NCI-H128 (cell line): ENCODE measurements around the gene CHST3.
"Not testable (repeated sequence)": the region's sequence is repeated elsewhere in the genome, so short reads cannot be mapped to it uniquely, and the experiment has no call there.

Source experiments
- DNase-seq: peaks from one replicate; lab custom pipeline; 2025; ENCODE audit not compliant: unreplicated experiment; lab: John Stamatoyannopoulos, UW

The CHST3 gene, protein sequence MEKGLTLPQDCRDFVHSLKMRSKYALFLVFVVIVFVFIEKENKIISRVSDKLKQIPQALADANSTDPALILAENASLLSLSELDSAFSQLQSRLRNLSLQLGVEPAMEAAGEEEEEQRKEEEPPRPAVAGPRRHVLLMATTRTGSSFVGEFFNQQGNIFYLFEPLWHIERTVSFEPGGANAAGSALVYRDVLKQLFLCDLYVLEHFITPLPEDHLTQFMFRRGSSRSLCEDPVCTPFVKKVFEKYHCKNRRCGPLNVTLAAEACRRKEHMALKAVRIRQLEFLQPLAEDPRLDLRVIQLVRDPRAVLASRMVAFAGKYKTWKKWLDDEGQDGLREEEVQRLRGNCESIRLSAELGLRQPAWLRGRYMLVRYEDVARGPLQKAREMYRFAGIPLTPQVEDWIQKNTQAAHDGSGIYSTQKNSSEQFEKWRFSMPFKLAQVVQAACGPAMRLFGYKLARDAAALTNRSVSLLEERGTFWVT

DNA sequence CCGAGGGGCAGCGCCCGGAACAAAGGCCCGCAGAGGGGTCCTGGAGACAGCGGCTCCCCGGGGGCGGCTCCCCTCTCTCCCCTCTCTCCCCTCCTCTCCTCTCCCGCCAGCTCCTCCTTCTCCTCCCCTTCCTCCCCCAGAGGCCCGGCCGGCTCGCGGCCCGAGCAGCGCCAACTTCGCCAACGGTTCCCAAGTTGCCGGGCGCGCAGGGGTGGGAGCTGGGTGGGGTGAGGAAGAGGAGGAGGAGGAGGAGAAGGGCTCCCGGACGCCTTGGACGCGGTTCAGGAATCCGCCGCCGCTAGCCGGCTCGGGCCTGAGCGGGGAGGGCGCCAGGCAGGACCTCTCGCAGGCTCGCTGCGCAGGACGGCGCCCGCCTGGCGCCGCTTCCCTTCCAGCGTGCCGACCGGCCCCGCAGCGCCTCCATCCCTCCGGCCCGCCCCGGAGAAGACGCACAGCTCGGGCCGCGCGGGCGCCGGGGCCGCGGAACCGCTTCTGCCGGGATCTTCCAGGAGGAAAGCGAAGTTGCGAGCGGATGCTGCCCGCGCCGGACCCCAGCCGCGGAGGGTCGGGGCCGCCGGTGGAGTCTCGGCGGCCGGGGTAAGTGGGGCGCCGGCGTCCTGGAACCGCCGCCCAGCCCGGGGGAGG, at the start of gene CHST3:
Gene CHST3, plus strand, starts transcription at position 298 of the 645 bp plus-strand sequence. CDS start 41,448 bp downstream, outside the sequence.
- DNase-seq: no peak

DNA sequence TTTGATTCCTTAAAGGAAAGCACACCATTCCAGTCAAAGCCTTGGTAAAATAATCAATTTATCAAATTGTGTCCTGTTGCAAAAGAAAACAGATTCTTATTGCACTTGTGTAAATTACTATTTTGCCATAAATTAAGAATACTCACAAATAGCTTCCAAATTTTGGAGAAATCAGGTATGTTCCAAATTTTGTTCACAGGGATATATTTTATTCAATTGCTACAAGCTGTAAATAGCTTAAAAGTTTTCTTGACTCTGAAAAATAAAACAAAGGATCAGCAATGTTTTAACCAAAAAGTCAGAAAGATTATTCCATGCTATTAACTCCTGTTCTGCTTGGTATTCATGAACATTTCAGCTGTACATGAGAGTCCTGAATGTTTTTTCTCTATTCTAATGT, 47.4 kb upstream of the CHST3 start:
- no peak for DNase-seq

DNA sequence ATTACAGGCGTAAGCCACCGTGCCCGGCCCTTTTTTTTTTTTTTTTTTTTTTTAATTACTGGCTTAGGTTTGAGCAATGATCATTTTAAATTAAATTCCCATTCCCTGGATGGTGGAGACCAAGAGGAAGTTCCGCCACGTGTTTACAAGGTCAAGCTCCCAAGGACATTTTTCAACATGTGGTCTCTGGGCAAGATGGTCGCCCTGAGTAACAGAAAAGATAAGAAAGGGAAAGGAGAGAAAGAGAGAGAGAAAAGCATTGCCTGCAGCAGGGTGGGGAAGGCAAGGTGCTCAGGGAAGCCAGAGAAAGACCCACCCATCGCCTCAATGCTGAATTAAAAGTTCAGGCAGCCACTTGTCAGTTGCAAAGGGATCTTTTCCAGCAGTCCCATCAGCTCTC, 45.2 kb upstream of the CHST3 start:
- DNase-seq: no peak

DNA sequence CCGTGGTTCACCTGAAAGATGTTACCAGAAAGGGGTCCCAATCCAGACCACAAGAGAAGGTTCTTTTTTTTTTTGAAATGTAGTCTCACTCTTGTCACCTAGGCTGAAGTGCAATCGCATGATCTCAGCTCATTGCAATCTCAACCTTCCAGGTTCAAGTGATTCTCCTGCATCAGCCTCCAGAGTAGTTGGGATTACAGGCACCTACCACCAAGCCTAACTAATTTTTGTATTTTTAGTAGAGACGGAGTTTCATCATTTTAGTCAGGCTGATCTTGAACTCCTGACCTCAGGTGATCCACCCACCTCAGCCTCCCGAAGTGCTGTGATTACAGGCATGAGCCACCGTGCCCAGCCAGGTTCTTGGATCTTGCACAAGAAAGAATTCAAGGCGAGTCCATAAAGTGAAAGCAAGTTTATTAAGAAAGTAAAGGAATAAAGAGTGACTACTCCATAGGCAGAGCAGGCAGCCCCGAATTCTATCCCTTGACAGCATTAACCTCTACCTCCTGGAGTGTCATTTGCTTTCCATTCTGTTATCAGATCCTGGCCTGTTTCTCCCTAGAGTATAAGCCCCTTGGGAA, 44.1 kb upstream of the CHST3 start:
- not testable (repeated sequence) for DNase-seq

DNA sequence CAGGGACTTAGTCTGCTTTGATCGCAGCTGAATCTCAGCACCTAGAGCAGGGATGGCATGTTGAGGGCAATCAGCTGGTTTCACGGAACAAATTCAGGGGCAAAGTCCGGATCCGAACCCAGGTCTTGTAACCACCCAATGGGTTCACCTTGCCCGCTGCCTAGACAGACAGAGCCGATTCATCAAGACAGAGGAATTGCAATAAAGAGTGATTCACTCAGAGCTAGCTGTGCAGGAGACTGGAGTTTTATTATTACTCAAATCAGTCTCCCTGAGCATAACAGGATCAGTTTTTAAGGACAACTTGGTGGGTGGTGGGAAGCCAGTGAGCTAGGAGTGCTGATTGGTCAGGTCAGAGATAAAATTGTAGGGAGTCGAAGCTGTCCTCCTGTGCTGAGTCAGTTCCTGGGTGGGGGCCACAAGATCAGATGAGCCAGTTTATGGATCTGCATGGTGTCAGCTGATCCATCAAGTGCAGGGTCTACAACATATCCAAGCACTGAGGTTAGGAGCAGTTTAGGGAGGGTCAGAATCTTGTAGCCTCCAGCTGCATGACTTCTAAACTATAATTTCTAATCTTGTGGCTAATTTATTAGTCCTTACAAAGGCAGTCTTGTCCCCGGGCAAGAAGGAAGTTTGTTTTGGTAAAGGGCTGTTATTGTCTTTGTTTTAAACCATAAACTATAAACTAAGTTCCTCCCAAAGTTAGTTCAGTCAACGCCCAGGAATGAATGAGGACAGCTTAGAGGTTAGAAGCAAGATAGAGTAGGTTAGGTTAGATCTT, 43.5 kb upstream of the CHST3 start:
- DNase-seq: no peak

DNA sequence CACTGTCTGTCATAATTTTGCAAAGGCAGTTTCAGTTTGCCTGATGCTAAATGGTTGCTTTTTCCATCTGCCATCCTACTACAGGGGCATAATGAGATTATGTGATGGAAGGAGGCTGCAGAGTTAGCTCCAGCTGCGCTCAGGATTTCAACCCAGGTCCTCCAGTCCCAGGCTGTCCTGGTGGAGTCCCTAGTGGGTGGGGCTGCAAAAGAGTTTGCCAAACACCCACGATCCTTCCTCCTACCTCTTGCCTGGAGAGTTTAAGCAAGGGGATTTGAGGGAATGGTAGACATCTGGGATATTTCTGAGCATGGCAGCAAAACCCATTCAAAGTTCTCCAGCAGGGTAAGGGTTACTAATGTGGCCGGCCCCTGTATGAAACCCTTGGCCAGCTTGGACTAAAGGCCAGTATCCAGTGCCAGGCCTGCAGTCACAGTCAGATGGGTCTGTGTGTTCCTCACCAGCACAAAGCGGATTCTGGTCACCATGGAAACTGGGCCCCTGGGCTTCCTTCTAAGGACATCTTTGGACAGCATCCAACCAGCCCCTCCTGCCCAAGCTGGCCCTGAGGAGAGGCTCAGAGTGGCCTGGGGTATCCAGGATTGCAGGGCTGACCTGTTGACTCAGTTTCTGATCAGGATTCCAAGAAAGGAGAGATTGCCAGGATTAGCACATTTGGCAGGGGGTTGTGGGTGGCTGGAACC, 42.7 kb upstream of the CHST3 start:
- no peak for DNase-seq

DNA sequence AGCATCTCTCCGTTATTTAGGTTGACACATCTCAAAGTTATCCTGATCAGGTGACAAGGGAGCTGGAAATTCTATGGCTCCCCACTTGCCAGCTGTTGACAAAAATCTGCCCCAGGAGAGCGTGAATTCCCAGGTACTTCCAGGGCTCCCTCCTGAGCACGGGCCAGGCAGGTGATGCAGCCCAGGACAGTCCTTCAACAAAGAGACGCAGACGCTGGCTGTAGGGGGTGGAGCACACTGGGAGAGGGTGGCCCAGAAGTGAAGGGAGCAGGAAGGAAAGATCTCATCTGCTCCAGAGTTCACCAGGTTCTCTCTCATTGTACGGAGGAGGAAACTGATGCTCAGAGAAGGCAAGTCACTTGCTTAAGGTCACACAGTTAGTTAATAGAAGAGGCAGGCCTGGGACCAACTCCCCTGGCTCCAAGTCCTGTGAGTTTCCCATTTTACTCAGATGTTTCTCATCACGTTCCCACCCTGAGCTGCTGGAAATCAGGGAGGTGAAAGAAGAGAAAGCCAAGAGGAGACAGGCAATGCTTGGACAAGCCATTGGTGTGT, 41.0 kb upstream of the CHST3 start:
- no peak for DNase-seq

DNA sequence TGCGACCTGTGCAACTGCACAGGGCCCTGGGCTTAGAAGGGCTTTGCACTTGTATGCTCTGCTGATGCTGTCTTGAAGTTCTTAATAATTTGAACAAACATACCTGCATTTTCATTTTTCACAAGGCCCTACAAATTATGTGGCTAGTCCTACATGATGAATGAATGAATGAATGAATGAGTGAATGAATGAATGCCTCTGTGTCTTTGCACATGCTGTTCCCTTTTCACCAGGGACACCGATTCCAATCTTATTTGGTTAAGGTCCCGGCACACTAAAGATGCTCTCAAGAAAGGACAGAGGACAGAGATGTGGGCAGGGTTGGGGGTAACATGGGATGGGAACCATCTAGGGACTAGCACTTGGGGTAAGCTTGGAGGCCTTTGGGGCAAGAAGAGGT, 39.4 kb upstream of the CHST3 start:
- no peak for DNase-seq

DNA sequence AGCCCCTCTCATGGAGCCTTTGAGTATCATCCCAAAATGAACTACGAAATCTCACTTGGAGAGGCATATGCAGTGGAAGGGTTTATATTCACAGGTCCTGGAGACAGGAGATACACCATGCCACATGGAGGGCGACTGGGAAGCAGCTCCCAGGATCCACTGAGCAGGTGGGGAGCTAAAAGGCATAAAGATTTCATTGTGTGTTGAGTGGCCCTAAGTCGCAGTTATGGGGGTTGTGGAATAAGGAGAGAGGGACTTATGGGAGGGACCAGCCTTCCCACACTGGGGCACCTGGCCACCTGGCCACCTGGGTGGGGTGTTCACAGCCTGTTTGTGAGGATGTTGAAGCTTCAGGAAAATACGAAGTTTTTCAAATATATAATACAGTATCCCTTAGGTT, 37.0 kb upstream of the CHST3 start:
- DNase-seq: no peak

DNA sequence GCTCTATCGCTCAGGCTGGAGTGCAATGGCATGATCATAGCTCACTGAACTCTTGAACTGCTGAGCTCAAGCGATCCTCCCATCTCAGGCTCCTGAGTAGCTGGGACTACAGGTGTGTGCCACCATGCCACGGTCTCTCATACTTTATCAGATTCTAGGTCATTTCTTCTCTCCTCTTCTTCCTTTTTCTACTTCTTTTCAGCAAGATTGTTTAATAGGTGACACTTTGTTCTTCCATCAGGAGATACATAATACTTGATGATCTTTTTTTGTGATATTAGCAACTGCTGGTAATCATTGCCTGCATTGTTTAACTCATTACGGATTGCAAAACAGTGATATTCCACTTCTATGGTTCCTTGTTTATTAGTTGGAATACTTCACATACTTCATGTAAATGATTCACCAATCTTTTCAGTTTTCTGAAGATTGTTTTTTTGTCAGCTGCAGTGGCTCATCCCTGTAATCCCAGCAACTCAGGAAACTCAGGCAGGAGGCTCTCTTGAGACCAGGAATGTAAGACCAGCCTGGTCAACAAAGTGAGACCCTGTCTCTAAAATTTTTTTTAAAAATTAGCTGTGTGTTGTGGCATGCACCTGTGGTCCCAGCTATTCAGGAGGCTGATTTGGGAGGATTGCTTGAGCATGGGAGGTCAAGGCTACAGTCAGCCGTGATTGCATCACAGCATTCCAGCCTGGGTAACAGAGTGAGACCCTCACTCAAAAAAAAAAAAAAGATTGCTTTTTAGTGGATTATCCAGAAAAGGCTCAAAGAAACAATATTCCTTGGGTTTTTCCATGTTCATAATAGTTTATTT, 36.2 kb upstream of the CHST3 start:
- DNase-seq: no peak

DNA sequence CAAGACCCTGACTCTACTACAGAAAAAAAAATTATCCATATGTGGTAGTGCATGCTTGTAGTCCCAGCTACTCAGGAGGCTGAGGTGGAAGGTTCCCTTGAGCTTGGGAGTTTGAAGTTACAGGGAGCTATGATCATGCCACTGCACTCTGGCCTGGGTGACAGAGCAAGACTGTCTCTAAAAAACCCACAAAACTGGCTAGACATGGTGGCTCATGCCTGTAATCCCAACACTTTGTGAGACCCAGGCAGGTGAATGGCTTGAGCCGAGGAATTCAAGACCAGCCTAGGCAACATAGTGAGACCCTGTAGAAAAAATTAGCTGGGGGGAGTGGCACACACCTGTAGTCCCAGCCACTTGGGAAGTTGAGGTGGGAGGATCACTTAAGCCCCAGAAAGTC, 32.9 kb upstream of the CHST3 start:
- no peak for DNase-seq

DNA sequence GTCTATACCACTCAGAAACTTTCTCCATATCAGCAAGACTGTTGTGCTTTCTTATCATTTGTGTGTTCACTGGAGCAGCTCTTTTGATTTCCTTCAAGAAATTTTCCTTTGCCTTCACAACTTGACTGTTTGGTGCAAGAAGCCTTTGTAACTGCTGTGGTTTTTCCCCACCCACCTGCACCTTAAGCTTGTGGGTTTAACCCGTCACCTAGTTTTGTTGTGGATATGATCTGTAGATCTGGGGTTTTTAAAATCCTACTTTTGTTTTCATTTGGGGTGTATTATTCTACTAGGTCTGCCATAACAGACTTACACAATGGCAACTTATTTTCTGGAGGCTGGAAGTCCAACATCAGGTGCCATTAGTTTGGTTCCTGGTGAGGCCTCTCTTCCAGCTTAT, 30.5 kb upstream of the CHST3 start:
- no peak for DNase-seq

DNA sequence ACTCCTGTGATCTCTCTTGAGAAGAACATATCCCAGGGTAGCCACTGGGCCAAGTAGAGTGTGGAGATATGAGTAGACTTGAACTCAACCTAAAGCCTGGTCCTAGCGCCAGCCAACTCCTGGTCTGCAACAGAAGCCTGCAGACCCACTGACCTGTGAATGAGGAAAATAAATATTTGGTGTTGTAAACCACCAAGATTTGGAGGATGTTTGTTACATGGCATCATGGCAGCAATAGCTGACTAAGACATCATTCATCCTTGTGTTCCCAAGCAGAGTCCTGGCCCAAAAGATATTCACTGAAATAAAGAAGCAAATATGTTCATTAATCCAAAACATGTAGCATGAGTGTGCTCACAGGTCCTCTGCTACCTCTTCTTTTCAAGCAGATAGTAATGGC, 26.0 kb upstream of the CHST3 start:
- no peak for DNase-seq

DNA sequence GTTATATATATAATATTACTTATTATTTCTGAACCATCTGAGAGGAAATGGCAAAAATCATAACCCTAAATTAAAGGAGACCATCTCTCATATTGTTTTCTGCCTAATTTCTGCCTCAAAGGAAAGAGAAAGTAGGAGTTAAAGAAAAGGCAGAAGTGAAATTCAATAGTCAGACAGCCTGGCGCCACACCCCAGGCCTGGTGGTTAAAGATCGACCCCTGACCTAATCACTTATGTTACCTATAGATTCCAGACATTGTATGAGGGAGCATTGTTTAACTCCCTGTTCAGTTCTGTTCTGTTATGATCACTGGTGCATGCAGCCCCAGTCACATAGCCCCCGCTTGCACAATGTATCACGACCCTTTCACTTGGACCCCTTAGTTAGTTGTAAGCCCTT, 24.9 kb upstream of the CHST3 start:
- no peak for DNase-seq

DNA sequence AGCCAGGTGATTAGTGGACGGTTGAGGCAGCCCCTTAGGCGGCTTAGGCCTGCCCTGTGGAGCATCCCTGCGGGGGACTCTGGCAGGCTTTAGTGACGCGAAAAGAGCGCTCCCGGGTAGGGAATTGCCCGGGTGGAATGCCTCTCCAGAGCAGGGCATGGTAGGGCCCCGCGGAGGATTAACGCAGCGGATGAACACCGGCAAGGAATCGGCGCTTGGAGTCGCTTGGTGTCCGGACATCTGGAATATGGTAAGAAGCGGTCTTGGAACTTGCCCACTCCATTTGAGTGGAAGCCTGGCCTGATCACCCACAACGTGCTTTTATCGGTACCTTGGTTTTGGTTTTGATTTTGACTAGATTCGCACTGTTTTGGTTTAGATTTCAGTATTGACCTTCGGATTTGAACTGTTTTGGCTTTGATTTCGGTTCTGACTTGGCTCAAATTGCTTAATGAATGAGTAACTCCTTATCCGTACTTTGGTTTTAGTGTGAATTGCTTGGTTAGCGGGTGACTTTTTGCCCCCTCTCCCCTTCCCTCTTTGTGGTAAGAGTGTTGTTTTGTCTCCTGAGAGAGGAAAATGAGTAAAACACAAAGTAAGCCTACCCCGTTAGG, 24.2 kb upstream of the CHST3 start:
- no peak for DNase-seq

DNA sequence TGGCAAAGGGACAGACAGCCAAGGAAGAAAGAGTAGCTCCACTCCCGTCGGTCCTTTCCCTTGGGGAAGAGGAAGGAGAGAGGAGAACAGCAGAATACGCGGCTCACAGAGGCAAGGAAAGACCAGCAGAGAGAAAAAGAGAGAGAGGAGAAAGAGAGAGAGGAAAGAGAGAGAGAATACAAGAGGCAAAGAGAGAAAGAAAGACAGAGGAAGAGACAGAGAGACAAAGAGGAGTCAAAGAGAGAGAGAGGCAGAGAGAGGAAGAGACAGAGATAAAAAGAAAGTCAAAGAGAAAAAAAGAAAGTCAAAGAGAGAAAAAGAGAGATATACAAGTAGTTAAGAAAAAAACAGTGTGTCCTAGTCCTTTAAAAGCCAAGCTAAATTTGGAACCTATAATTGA, 23.4 kb upstream of the CHST3 start:
- no peak for DNase-seq

DNA sequence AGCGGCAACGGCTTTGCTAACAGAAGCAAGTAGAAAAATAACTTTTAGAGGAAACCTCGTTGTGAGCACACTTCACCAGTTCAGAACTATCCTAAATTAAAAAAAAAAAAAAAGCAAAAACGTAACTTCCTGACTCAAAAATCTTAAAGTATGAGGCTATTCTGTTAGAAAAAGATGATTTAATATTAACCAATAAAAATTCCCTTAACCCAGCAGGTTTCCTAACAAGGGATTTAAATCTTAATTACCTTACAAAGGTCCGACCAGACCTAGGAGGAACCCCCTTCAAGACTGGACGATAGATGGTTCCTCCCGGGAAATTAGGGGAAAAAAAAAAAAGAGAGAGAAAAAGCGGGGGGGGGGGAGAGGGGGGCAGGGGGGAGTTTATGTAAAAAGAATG, 22.9 kb upstream of the CHST3 start:
- DNase-seq: no peak

DNA sequence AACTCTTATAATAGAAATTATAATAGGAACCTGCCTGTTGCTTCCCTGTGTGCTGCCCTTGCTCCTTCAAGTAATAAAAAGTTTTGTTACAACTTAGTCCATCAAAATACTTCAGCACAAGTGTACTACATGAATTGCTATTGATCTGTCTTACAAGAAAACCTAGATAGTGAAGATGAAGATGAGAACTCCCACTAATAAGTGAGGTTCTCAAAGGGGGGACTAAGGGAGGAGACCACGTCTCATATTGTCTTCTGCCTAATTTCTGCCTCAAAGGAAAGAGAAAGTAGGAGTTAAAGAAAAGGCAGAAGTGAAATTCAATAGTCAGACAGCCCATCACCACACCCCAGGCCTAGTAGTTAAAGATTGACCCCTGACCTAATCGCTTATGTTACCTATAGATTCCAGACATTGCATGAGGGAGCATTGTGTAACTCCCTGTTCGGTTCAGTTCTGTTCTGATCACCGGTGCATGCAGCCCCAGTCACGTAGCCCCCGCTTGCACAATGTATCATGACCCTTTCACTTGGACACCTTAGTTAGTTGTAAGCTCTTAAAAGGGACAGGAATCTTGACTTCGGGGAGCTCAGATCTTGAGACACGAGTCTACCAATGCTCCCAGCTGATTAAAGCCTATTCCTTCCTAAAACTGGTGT, 18.2 kb upstream of the CHST3 start:
- no peak for DNase-seq

DNA sequence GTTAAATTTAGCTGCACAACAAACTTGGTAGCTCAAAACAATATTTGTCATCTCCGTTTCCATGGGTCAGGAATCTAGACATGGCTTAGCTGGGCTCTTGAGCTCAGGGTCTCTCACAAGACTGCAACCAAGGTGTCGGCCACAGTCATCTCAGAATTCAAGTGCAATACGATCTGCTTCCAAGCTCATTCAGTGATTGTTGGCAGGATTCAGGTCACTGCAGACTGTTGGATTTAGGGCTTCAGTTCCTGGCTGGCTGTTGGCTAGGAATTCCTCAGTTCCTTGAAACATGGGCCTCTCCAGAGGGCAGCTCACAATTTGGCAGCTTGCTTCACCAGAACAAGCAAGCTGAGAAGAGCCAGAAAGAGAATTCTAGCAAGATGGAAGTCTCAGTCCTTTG, 17.5 kb upstream of the CHST3 start:
- DNase-seq: no peak
